HG03354 (cell line): Measurements from ENCODE around the gene SLC44A2.
"Not testable (repeated sequence)": the region's sequence is repeated elsewhere in the genome, so short reads cannot be mapped to it uniquely, and the experiment has no call there.

Source experiments
- ATAC-seq: cut with Tn5 transposase; IDR thresholded peaks from one replicate; pipeline ENCODE4 v1.9.1; 2021; ENCODE audit warnings: mild to moderate bottlenecking; ENCODE audit not compliant: unreplicated experiment, poor library complexity, severe bottlenecking

The SLC44A2 gene

DNA sequence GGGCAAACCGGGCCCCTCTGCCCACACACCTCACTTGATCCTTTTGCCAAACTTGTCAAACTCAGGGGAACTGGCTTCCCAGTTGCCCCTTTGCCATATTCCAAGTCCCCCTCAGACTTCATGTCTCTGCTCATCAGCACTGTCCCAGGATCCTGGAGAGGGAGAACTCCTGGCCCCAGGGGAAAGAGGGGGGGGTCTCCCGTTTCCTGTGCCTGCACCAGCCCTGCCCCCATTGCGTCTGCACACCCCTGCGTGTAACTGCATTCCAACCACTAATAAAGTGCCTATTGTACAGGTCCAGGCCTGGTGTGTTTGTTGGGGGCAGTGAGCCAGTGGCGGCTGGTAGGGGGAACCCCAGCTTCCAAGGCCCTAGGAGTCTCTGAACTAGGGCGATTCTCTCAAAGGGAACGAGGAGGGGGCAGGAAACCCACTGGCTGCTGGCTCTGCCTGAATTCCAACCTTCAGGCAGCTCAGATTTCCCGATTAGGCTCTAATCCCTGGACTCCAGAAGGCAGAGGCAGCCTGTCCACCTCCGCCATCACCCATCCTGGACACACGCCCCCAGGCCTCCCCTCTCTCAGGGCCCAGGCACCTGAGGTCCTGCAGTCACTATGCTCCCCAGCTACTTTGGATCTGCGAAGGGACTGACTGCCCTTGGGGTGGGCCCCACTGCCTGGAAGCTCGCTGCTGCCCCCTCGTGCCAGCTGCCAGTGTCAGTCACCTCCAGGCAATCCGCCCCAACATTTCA is 19.1 kb downstream of the SLC44A2 start:
- ATAC-seq = no peak

DNA sequence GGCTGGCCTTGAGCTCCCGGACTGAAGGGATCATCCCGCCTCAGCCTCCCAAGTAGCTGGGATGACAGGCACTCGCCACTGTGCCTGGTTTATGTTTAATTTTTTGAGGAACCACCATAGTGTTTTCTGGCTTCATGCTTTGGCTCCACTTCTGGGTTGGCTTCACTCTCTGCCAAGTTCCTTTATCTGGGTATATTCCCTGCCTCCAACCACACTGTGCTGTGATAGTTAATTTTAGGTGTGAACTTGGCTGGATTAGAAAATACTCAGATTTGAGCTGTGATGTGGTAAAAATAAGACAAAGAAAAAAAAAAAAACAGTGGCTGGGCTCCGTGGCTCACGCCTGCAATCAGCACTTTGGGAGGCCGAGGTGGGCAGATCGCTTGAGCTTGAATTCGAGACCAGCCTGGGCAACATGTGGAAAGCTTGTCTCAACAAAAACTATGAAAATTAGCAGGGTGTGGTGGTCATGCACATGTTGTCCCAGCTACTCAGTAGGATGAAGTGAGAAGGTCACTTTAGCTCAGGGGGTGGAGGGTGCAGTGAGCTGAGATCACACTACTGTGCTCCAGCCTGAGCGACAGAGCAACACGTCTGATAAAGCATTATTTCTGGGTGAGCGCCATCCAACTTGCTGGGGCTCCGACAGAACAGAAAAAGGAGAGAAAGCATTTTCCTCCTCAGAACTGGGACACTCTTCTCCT is 21.3 kb downstream of the SLC44A2 start:
- no peak for ATAC-seq

GRCh38 chr19:10648360-10648759 is 23.0 kb downstream of the SLC44A2 start:
- no peak for ATAC-seq

- no peak for ATAC-seq
These were observed 26.5 kb downstream of the SLC44A2 start for GRCh38 chr19:10651851-10652250.

DNA sequence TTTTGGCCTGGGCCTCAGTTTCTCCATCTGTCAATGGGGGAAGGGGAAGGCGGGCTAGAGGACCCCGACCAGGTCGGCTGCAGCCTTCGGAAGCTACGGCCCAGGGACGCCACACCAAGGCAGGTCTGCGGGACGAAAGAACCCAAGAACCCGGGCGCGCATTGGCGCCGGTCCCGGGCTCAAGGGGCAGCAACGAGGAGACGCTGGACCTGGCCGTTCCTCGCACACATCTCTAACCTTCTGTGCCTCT is 28.1 kb downstream of the SLC44A2 start:
- ATAC-seq = no peak

DNA sequence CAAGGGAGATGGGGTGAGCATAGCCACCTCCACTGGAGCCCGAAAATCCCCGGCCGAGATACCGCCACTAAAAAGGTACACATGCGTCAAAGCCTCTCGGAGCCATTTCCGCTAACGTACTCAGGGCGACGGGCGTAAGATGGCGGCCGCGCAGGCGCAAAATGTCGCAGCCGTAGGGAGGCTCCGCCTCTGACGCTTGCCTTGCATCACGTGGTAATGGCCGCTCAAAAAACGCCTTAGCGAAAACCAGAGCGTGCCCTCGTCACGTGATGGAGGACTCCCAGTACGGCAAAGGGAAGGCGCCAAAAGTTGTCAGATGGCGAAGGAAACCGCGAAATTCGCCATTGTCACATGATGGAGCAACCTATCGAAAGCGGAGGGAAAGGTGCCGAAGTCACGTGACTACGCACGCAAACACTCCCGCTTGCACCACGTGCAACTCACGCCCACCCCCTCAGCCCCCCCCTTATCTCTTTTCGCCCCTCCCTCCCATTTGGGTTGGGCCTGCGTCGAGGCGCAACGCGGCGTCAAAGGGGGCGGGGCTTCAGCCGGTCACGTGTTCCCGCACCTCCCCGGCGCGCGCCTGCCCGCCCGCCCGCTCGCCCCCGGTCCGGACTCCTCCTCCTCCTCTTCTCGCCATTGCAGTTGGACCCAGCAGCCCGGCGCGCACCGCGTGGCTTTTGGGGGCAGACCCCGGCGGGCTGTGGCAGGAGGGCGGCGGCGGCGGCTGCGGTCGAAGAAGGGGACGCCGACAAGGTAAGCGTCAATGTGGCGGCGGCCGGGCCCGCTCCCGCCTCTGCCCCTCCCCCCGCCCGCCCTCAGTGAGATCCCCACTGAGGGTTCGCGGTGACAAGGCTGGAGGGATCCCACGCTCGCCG is 28.6 kb downstream of the SLC44A2 start, which contains the start of gene ILF3:
Gene ILF3 (plus strand): TSS at position 615 of the 878 bp plus-strand sequence. CDS start 16,260 bp downstream, outside the sequence.
- peak; percentile 76 for ATAC-seq

- peak; percentile 17 for ATAC-seq
These were observed 29.5 kb downstream of the SLC44A2 start for GRCh38 chr19:10654610-10655456.

- no peak for ATAC-seq
These were observed 30.3 kb downstream of the SLC44A2 start for GRCh38 chr19:10655457-10656312.

DNA sequence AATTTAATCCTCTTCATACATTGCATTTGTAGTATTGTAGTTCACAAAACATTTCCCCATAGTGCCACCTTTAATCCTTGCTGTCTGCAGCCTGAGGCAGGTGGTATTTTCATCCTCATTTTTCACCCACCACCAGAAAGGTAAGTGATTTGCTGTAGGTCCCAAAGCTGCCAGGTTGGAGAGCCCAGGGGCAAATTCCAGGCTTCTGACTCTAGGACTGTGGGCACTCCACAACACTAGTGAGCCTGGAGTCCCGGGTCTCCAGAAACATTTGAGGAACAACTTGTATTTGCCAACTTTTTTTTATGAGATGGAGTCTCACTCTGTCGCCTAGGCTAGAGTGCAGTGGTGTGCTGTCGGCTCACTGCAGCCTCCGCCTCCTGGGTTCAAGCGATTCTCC is 35.0 kb downstream of the SLC44A2 start:
- ATAC-seq = no peak

DNA sequence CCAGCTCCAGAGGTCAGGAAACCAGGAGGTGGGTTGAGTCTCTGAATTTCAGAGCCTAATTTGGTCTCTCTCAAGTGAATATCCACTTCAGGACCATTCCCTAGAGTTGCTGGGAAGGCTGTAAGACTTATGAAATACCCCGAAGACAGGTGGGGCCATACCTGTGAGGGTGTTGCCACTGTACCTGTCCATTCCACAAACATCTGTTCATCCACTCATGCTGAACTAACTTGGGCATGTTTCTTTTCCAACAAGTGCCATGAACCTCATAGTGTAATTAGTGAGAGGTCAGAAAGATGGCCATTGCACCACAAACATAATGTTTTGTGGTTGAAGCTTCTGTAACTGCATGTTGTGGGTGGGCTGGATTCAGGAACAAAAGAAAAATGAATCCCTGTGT is 36.6 kb downstream of the SLC44A2 start:
- no peak for ATAC-seq

- no peak for ATAC-seq
These were observed 37.3 kb downstream of the SLC44A2 start for GRCh38 chr19:10662384-10663251.

GRCh38 chr19:10663252-10663563 is 37.9 kb downstream of the SLC44A2 start:
- not testable (repeated sequence) for ATAC-seq

GRCh38 chr19:10667867-10668266 is 42.5 kb downstream of the SLC44A2 start:
- ATAC-seq = no peak

DNA sequence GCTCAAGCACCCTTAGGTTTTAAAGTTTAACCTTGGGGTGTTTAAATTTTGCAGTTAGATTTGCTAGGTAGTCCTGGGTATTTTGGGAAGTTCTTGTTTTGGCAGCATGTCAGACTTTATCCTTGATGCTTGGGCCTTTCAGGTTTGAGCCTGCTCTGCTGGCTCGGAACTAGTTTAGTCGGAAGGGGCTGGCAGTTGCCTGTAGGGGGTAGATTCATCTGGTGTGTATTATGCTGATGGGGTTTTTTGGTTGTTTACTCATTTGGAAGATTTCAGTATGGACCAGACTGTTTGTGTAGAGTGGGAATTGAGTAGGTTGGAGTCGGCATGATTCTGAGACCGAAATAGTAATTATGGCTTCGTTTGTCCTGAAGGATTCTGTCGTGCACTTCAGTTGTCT is 43.9 kb downstream of the SLC44A2 start:
- ATAC-seq = no peak

GRCh38 chr19:10670182-10670581 is 44.8 kb downstream of the SLC44A2 start:
- ATAC-seq = no peak

DNA sequence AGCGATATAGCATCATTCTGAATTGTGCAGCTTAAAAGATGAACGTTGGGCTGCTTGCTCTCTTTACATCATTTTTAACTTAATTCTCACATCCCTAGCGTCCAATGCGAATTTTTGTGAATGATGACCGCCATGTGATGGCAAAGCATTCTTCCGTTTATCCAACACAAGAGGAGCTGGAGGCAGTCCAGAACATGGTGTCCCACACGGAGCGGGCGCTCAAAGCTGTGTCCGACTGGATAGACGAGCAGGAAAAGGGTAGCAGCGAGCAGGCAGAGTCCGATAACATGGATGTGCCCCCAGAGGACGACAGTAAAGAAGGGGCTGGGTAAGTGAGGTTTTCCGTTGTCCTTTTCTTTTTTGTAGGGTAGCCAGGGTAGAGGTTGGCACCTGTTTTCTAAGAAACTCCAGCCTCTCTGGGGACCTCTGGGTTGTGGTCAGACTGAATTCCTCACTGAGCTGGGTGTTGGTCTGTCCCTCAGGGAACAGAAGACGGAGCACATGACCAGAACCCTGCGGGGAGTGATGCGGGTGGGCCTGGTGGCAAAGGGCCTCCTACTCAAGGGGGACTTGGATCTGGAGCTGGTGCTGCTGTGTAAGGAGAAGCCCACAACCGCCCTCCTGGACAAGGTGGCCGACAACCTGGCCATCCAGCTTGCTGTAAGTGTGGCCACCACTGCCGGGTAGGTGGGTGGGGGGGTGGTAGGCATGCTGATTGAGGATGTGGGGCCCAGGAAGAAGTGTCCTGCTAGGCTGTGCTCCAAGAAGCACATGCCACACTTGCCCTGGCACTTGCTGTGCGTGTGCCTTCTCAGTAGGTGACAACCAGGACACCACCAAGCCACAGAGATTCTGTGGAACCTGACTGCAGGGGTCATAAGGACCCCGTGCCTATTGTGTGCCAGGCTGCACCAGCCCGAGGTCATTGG is 45.8 kb downstream of the SLC44A2 start:
- no peak for ATAC-seq

GRCh38 chr19:10671922-10672321 is 46.6 kb downstream of the SLC44A2 start:
- ATAC-seq = not testable (repeated sequence)
